Cardiac septum (tissue), 1 donor: ENCODE measurements around the gene CREBZF. TPM values are rescaled to one million over a fixed set of nuclear protein-coding genes. Genes with fewer than 3 reads are reported as not detected.

Experiments
- DNase-seq: peaks from one replicate; pipeline ENCODE4 v3.0.0-alpha.2; 2020; ENCODE audit warnings: low spot score
- intact Hi-C: fragments of 100-400 bp; cut with DNase I; formaldehyde crosslinking; loops from one replicate; pipeline ENCODE4 v1.14.0; 2022
- long read RNA-seq: library from polyadenylated mRNA; unstranded; transcript quantifications from one replicate; pipeline ENCODE4 v2.0.0, GENCODE V29; 2021
- total RNA-seq: library from RNA; stranded (reverse); fragmentation: NEBNext Ultra II Directional; extraction: Animal tissue kit (Norgen Biotek cat#: 25700); gene quantifications from one replicate; pipeline ENCODE4 v1.2.1, GENCODE V29; 2021
- donor health status: DM: no; HTN: no; CAD: no.

The CREBZF gene, protein sequence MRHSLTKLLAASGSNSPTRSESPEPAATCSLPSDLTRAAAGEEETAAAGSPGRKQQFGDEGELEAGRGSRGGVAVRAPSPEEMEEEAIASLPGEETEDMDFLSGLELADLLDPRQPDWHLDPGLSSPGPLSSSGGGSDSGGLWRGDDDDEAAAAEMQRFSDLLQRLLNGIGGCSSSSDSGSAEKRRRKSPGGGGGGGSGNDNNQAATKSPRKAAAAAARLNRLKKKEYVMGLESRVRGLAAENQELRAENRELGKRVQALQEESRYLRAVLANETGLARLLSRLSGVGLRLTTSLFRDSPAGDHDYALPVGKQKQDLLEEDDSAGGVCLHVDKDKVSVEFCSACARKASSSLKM
- total RNA-seq, result 19.4 TPM
- long read RNA-seq, full-length matches to known transcripts, result 35 of 50 reads
- long read RNA-seq, partial matches to known transcripts, result 12 of 50 reads
- long read RNA-seq, other reads (novel, unspliced or antisense), result 3 of 50 reads

DNA sequence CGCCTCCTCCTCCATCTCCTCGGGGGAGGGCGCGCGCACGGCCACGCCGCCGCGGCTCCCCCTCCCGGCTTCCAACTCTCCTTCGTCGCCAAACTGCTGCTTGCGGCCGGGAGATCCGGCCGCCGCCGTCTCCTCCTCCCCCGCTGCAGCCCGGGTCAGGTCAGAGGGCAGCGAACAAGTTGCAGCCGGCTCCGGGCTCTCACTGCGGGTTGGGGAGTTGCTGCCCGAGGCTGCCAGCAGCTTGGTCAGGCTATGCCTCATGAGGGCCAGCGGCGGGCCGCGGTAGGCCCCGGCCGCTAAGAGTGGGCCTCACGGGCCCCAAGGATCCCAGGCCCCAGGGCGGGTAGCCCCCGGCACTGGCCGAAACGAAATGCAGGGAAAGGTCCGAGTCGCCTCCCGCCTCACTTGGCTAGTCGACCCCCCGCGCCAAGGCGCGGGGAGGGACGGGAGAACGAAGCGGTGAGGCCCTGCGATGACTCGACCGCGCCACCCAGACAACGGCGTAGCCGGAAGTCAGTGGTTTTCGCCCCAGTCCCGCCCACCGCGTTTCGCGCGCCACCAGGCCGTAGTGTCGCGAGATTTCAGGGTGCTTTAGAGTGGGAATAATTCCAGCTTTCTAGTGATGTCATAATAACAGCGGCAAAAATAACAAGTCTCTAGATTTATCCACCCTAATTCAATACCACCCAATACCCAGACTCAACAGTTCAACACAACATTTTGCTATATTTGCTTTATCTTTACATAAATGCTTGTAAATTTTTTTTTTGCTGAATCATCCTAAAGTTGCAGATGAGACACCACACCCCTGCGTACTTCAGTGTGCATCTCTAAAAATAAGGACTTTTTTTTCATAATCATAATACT, at the start of gene CREBZF:
TSS of gene CREBZF (minus strand) at position 515 of the 867 bp plus-strand sequence. CDS start at position 261, 254 bp downstream.
- peak; percentile 97 for DNase-seq
- intact Hi-C loops, result loop anchor here (1.0 kb wide), 1 partner anchor 37 kb away; the partner anchor contains the start of gene TMEM126B

DNA sequence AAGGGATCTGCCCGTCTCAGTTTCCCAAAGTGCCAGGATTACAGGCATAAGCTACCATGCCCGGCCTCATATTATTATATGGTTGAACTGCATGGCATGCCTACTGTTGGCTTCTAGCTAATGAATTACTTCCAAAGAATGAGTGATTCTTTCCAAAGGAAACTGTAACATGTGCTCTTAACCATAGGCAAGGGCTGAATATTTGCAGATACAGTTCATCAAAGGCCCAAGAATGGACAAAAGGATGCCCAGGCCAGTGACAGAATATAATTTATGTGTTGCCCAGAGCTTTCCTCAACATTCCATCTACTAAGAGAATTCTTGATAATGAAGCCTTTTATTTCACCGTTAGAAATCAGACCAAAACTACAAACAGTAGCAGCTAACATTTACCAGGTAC, 48.0 kb upstream of the CREBZF start:
- intact Hi-C loops, result no loop called here

DNA sequence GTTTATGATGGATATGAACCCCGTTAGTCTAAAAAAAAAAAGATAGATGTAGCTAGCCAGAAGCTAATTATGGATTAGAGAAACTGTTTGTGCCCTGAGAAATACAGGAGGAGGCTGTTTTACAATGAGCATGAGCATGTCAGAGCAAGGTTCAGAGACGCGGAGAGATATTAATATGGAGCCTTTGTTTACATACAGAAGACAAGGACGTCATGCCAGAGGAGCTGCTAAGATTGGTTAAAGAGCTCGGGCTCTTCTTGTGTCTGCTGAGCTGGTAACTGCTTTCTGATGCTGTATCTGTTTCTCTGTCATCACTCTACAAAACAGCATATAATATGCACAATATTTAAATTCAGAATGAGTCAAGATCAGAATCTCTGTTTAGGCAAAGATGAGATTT, 46.0 kb upstream of the CREBZF start:
- intact Hi-C loops, result no loop called here

More for the DNA sequence above, 48.0 kb upstream of the CREBZF start:
- DNase-seq, result no peak

DNA sequence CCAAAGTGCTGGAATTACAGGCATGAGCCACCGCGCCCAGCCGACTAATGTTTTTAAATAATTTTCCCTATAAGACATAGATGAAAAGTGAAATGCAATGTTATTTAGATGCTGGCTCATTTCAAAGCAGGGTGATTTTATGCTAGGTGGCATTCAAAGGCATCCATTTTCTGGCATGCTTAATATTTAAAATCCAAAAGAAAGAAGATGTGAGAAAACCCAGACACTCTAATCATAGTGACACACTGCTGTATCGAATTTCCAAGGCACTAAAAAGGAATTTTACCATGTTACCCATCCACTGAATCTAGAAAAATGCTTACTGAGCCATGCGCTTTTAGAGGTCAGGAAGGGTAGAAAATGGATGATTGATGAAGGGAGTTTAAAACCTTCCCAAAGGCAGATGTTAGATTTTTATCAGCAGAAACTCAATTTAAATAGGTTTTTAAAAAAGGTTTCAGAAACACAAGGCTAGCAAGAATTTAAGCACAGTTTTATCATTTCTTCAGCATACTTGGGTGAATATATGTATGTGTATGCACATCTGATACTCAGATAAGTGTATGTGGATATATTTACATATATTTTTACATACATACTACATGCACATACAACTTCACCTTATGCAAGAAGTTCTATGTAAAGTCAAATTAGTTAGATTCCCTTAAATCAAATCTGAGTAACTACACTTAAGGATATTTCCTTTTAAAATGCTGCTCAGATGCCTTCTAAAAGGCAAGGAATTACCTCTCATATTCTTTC, 45.2 kb upstream of the CREBZF start:
- intact Hi-C loops, result no loop called here

More for the DNA sequence above, 46.0 kb upstream of the CREBZF start:
- DNase-seq, result no peak

DNA sequence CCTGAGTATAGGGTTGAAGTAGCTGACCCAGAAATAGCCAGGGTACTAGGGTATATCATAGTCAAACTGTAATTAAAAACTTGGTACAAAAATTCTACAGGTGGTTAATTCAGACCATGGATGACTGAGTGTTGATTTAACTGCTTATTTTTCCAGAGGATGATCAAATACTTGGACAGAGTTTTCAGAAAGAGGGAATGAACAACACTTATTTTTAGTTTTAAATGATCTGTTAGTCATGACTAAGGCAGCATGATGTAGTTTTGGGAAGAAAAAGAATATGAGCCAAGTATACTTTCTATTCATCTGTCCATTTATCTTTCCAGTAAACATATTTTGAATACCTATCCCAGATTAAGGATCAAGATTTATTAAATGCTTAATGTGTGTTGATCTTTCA, 40.9 kb upstream of the CREBZF start:
- intact Hi-C loops, result no loop called here
- DNase-seq, result no peak

More for the DNA sequence above, 45.2 kb upstream of the CREBZF start:
- no peak for DNase-seq

DNA sequence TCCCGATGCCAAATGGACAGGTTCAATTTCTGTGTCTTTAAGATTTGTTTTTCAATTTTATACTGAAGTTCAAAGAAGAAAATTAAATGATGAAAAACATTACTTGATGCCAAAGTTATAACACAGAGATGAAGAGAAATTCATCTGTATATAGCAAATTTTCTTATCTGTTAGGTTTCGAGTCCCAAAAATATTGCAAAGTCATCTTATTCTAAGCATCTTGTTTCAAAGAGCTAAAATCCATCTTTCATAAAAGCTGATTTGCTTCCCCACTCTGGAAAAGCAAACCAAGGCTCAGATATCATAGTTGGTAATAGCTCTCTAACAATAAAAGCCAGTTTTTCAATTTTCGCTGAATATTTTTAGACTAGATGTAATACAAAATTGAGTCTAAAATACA, 40.0 kb upstream of the CREBZF start:
- intact Hi-C loops, result no loop called here
- DNase-seq, result no peak

DNA sequence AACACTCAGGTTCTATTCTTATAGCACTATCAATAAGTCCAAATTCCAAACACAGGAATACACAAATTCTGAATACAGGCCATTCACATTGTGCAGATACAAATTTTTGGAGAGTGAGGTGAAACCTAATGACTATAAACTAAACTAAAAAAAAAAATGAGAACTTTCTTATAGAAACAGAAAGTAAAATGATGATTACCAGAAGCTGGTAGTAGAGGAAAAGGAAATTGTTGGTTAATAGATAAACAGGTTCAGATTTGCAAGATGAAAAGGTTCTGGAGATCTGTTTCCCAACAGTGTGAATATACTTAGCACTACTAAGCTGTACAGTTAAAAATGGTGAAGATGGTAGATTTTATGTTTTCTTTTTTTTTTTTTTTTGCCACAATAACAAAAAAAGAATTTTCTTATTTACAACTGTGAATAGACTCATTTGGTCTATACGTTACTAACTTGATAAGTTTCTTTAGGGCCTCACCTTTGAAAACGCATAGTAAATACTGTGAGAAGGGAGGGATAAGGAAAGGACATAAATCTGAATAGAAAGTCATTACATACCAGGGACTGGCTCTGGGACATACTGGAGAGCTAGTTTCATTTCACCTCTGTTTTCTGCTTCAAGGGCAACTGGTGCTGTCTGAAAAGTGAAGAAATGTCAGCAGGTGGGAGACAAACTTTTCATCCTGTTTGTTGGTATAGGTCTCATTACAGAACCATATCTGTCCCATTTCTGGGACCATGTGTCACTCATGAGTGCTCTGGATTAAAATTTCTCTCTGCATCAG, 35.2 kb upstream of the CREBZF start:
- no peak for DNase-seq
- intact Hi-C loops, result loop anchor here (10.0 kb wide), 1 partner anchor 125 kb away; no protein-coding TSS in a partner anchor

DNA sequence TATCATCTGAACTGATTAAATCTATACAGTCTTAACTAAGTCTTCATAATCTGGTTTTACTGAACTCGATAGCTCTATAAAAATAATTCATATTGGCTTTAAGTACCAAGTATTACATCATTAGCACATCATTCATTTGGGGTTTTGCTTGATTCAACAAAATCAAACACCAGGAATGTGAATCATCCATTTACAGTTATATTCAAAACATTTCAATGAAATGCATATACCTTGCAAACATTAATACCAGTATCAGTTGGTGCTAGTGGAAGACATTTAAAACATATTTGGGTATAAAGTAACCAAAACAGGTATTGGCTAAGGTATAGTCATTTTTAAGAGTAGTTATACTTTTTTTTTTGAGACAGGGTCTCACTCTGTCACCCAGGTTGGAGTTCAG, 33.3 kb upstream of the CREBZF start:
- intact Hi-C loops, result loop anchor here (10.0 kb wide), 1 partner anchor 127 kb away; no protein-coding TSS in a partner anchor
- DNase-seq, result no peak

DNA sequence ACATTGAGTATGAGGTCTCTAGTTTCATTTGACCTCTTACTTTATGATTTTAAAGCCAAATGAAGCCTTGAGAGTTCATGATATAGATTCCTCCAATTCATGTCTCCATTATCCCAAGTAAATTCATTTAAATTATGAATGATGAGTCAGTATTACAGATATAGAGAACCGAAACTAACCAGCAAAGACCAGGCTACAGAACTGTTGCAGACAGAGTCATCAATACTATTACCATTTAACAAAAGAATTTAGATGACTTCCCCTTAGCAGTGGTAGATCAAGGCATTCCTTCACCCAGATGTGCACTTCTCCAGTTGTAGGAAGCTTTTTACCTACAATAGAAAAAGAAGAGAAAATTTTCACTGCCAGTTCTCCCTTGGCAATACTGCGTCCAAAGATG, 32.8 kb upstream of the CREBZF start:
- intact Hi-C loops, result loop anchor here (10.0 kb wide), 1 partner anchor 127 kb away; no protein-coding TSS in a partner anchor
- no peak for DNase-seq

DNA sequence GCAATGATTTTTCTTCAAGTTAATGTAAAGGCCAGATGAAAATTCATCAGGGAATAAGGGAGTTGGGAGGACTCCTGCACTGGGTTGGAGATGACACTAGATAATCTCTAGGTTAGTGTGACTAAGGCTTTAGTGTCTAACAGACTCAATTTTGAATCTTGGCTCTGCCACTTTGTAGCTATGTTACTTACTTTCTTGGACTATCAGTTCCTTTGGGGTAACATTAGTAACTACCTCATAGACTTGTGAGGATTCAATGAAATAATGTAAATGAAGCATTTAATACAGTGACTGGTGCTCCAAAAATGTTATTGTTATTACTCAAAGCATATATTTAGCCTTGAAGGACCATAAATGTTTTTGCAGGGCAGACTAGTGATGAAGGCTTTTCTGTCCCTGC, 30.6 kb upstream of the CREBZF start:
- no peak for DNase-seq
- intact Hi-C loops, result loop anchor here (10.0 kb wide), 1 partner anchor 129 kb away; no protein-coding TSS in a partner anchor

DNA sequence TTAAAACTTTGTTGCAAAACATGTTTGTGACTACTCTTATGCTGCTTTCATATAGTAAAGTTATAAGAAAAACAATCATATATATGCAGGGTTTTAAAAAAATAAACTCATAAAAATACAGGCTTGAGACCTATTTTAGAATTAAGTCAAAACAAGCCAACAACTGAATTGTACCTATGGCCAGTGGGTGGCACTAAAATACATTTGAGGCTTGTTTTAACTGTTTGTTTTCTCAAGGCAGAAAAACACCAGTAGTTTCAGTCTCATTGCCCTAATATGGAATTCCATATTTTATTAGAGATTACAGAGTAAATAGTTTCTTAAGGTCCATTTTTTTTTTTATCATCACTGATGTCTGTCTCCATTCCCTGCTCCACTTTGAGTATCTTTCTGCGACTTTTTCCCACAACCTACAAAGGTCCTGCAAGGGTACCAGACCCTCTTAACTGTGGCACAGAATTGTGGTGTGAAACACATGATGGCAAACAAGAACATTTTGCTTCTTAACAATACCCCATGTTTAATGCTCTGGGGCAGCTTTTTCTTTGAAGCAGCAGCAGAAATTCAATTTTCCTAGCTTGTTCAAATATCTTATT, 29.6 kb upstream of the CREBZF start:
- intact Hi-C loops, result loop anchor here (10.0 kb wide), 1 partner anchor 130 kb away; no protein-coding TSS in a partner anchor

DNA sequence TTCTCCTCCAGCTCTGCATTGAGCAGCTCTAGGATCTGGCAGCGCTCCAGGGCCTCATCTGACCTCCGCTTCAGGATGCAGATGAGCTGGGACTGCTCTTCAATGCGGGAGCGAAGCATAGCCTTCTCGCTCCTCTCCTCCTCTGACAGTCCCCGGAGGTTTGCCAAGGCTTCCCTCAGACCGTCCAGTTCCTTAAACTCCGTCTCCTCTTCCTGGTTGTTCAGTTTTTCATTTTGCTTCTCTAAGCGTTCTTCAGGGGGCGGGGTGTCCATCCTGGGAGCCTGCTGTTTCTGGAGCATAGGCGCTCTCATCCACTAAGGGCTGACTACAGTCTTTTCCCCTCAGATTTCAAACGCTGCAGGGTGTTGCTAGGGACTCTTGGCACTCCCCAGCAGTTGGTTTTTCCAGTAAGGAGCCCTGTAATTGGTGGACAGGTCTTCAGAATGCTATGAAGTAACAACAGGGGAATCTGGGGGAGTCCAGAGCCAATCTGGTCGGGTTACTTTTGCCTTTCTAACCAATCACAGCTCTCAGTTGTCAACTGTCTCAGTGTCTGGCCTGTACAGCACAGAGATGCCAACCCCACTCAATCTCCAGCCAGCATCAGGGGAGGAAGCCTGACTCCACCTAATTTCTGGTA, 21.0 kb upstream of the CREBZF start, which contains the start of gene CCDC89:
TSS of gene CCDC89 (minus strand) at position 376 of the 640 bp plus-strand sequence. CDS start at position 311, 65 bp downstream.
- intact Hi-C loops, result no loop called here

More for the DNA sequence above, 29.6 kb upstream of the CREBZF start:
- DNase-seq, result no peak

DNA sequence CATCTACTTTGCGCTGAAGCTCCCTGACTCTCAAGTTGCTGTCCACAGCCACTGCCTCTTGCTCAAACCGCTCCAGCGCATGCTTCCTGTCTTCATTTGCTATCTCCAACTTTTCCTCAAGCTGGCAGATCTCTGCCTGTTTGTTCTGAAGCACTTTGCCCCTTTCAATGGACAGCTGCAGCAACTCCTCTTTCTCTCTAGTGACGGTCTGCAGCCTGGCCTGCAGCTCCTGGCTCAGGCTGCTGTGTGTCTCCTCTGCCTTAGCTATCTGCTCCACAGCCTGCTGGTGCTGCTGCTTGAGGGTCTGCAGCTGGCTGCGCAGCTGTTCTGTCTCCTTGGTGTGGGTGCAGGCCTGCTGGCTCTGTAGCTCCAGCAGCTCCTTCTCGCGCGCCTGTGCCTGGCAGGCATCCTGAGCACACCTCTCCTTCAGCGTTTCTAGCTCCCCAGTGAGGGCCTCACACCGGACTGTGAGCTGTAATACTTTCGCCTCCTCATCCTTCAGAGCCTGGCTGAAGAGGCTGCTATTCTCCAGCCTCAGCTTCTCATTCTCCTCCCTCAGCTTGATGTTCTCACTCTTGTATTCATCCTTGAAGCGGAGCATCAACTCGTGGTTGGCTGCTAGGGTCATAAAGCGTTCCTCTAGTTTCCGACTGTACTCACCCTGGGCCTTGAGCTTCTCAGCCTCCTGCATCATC, 20.3 kb upstream of the CREBZF start:
- DNase-seq, result peak; percentile 65
- intact Hi-C loops, result no loop called here

More for the DNA sequence above, 21.0 kb upstream of the CREBZF start, which contains the start of gene CCDC89:
- DNase-seq, result peak; percentile 87

DNA sequence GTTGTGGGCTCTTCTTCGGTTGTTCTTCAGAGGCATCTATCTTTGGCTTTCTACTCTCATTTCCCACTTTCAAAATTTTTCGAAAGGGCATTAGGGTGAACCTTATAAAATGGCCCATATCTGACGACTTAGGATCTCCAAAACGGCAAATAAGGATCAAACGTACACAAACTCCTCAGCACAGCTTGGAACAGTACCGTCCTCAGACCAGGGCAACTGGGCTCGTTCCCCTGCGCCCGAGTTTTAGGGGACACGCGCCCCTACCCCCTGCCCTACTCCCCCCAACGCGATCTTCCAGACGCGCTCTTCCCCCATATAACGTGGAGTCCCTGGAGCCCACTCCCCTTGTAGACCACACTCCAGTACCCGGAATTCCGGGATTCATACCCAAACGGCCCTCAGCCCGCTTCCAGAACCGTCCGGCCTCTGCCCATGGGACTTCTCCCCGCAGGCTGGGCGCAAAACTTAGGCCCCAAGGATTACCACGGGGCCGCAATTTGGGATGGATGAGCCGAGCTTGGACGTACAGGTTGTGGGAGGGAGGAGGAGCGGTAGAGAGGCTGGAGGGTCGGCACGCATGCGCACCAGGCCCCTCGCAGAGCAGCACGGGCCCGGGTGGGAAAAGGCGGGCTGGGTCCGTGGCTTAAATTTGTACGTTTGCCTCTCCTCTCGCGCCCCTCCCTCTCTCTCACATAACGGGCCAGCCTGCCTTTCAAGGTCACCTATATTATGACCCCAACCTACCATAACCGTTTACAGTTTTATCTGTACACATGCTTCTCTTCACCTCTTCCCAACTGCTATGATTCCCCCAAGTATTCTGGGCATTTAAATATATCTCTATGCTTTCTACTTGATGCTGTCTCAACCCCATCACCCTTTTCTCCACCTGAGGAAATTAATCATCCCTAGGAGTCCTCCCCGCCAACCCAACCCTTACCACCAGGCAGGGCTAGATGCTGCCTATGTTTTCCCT, 17.7 kb upstream of the CREBZF start:
- intact Hi-C loops, result no loop called here
- peak; percentile 83 for DNase-seq

DNA sequence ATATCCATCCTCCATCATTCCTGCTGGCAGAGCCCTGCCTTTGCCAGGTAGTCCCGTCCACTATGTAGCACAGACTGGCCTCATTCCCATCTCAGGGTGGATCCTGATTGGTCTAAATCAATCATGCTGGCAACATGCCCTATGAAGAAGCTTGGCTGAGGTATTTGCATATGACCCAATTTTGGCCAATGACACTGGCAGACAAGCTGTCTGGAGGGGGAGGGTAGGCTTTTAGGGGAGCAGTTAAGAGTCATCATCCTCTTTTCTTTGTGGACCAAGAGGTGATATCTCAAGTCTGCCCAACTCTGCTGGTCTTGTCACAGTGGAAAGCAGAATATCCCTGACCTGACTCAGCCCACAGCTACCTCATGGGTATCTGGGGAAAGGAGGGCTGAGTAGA, 16.0 kb upstream of the CREBZF start:
- intact Hi-C loops, result no loop called here
- DNase-seq, result no peak

DNA sequence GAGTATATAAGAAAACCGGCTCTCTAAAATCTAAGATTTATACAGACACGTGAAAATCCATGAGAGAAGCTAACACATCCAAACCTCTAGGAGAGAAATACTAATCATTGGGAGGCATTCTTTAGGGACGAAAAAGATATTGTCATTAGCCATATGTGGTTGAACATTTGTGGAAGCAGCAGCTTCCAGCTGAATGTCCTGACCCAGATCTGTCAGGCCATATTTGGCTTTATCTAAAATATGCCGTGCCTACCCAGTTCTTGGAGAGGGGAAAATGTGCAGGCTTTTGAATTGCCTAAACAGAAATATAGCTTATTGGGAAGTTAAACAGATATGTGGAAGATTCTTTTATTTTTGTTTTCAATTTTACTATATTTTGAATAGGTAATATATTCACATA, 14.6 kb upstream of the CREBZF start:
- intact Hi-C loops, result no loop called here

More for the DNA sequence above, 14.6 kb upstream of the CREBZF start:
- DNase-seq, result no peak
